Heart right ventricle (tissue), 16 donors: ENCODE measurements around the gene SSR1. TPM values are rescaled to one million over a fixed set of nuclear protein-coding genes. Genes with fewer than 3 reads are reported as not detected.
A peak's percentile ranks its signal among the peaks of the same experiment; 100 is the strongest.

ENCODE experiments used
- ATAC-seq, 8 donors: fragments of 200-7000 bp; cut with Tn5 transposase; one replicate each; pipeline ENCODE4 v1.9.1; 2020; ENCODE audit warnings: mild to moderate bottlenecking in 8 of 8, moderate library complexity in 8 of 8, moderate number of reproducible peaks in 1 of 8
- DNase-seq, 2 donors: peaks; one replicate each; pipeline ENCODE4 v3.0.0-alpha.2; 2020
- H3K27ac ChIP-seq, 10 donors: fragments of 200-600 bp; sonication (generic) in 2 of 10; one replicate each; pipeline versions ENCODE4 v1.5.0 to v1.8.0; 2020 to 2022; ENCODE audit warnings: mild to moderate bottlenecking in 3 of 10
- H3K27me3 ChIP-seq, 7 donors: fragments of 200-600 bp; one replicate each; pipeline ENCODE4 v1.8.0; 2021 to 2022; ENCODE audit warnings: mild to moderate bottlenecking in 2 of 7
- H3K36me3 ChIP-seq, 9 donors: fragments of 200-600 bp; sonication (generic) in 1 of 9; one replicate each; pipeline versions ENCODE4 v1.5.0 to v1.8.0; 2020 to 2022; ENCODE audit warnings: mild to moderate bottlenecking in 2 of 9
- H3K4me1 ChIP-seq, 9 donors: fragments of 200-600 bp; sonication (generic) in 1 of 9; one replicate each; pipeline versions ENCODE4 v1.5.0 to v1.8.0; 2020 to 2022; ENCODE audit warnings: mild to moderate bottlenecking in 4 of 9
- H3K4me3 ChIP-seq, 10 donors: fragments of 200-600 bp; sonication (generic) in 2 of 10; one replicate each; pipeline versions ENCODE4 v1.5.0 to v1.8.0; 2020 to 2022; ENCODE audit warnings: mild to moderate bottlenecking in 7 of 10, moderate library complexity in 2 of 10
- H3K9me3 ChIP-seq, 11 donors: fragments of 200-600 bp in 10 of 11; sonication (generic) in 2 of 11; one replicate each; pipeline versions ENCODE4 v1.5.0 to v1.8.0; 2013 to 2022; ENCODE audit warnings: mild to moderate bottlenecking in 2 of 11, control low read depth in 1 of 11, moderate library complexity in 1 of 11
- WGBS, 2 donors: extraction: QIAGEN DNeasy Blood & Tissue Kit; methylation state at CpG; one replicate each; pipeline ENCODE4 v1.1.7; 2013; ENCODE audit warnings: inconsistent platforms in 1 of 2; 5-methylcytosine and 5-hydroxymethylcytosine counted together
- intact Hi-C, 10 donors: fragments of 100-400 bp; cut with DNase I; formaldehyde crosslinking; loops; one replicate each; pipeline versions ENCODE4 v1.11.1 to v1.14.2; 2022
- polyA plus RNA-seq, 2 donors: library from polyadenylated mRNA; stranded (reverse); fragments of 200-250 nt; gene quantifications; one replicate each; pipeline ENCODE4 v1.2.3, GENCODE V29; 2013
- total RNA-seq, 10 donors: library from RNA; stranded (reverse); fragmentation: NEBNext Ultra II Directional in 3 of 10; extraction: Animal tissue kit (Norgen Biotek cat#: 25700) in 3 of 10; gene quantifications; one replicate each; pipeline versions ENCODE4 v1.2.1 to v1.2.4, GENCODE V29; 2021 to 2023
- TF ChIP-seq, protein P1 (sequence below), 9 donors: fragments of 200-600 bp; sonication (generic) in 2 of 9; IDR thresholded peaks; one replicate each; pipeline versions ENCODE4 v1.5.0 to v1.8.0; 2021 to 2022; ENCODE audit warnings: antibody characterized with exemption in 9 of 9, mild to moderate bottlenecking in 5 of 9, moderate library complexity in 1 of 9
- donor health status: Arrhythmogenic right ventricular cardiomyopathy.
- donor health status: ischemic (EF 13 %, LVEDD 7.1; RV severe dilation, severe dysfunction).
- donor health status: healthy with polysubstance abuse.
- donor health status: DM: no; HTN: yes; CAD: no.
- donor health status: DM: no; HTN: no; CAD: no.
- donor health status: ischemic (EF 25% LVEDD 6.9; RV normal size, moderate dysfunction).
- donor health status: ischemic (EF 25% LVEDD 5.7; RV mildly dilated, moderate dysfunction).
- donor health status: healthy.
- donor health status: DM: yes; HTN: yes; CAD: no.
- donor health status: Ischemic cardiomyopathy.
- donor health status: ischemic (EF 35%, LVEDD 5.7; RV mildly dilated, moderate dysfunction).
- donor health status: nonischemic (EF 11% LVEDD 7.7; RV severe dilation, severe dysfunction).
- donor health status: DM: yes; HTN: yes; CAD: no.
- donor health status: PGD.
- donor health status: ischemic (EF 29% LVEDD 5.4; RV normal size, mild dysfunction).
- donor health status: nonischemic (EF 23%, LVEDD 6.1; RV moderate dilation, normal function).

The SSR1 gene
- total and polyA plus RNA-seq, 12 donors, result 8.3 to 80.5 (median 60.8) TPM

DNA sequence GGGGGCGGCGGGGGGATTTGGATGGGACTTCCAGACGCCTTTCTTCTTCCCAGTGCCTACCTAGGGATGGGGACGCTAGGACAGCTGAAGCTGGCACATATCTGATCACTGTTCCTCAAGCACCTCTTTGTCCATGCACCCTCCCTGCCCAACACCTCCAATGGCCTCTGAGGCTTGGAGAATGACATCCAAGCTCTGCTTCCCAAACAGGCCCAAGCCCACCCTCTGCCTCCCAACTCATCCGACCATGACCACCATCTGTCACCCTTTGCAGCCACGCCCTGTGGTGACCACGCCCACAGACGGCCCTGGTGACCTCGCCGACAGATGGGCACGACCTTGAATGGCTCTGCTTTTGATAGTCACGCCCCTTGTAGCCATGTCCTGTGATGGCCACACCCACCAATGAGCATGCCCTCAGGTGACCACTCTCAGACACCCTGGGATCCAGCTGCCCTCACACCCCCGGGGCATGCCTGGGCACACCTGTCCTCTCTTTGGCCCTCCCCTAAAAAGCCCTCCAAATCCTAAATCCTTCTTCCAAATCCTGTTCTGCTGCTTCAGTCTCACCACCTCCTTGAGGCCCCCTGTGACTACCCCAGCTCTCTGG is 51.0 kb downstream of the SSR1 start:
- Histone ChIP-seq H3K27me3 (no peaks in the 10 kb centered on the region), H3K36me3 (no peaks in the 10 kb centered on the region), H3K4me1 (peaks cover 0 to 42% (median 14%) of the 10 kb centered on the region in 9 donors), H3K9me3 (peaks cover 0 to 3% (median 0%) of the 10 kb centered on the region in 11 donors), H3K27ac (peak overlapping the region in 8 of 10 donors; percentile 77 to 86 (median 84)), H3K4me3 (peak overlapping the region in 9 of 10 donors; percentile 52 to 77 (median 71))
- ATAC-seq, result peak in 7 of 8 donors; percentile 1 to 38 (median 13)
- WGBS, 2 donors, result 58 to 59% methylated on average over 13 of the region's 13 CpGs
- no peak for DNase-seq
- TF ChIP-seq, protein P1, sequence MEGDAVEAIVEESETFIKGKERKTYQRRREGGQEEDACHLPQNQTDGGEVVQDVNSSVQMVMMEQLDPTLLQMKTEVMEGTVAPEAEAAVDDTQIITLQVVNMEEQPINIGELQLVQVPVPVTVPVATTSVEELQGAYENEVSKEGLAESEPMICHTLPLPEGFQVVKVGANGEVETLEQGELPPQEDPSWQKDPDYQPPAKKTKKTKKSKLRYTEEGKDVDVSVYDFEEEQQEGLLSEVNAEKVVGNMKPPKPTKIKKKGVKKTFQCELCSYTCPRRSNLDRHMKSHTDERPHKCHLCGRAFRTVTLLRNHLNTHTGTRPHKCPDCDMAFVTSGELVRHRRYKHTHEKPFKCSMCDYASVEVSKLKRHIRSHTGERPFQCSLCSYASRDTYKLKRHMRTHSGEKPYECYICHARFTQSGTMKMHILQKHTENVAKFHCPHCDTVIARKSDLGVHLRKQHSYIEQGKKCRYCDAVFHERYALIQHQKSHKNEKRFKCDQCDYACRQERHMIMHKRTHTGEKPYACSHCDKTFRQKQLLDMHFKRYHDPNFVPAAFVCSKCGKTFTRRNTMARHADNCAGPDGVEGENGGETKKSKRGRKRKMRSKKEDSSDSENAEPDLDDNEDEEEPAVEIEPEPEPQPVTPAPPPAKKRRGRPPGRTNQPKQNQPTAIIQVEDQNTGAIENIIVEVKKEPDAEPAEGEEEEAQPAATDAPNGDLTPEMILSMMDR (IDR thresholded peaks at IDR 0.05), result no peak
- intact Hi-C loops, result no loop called here

DNA sequence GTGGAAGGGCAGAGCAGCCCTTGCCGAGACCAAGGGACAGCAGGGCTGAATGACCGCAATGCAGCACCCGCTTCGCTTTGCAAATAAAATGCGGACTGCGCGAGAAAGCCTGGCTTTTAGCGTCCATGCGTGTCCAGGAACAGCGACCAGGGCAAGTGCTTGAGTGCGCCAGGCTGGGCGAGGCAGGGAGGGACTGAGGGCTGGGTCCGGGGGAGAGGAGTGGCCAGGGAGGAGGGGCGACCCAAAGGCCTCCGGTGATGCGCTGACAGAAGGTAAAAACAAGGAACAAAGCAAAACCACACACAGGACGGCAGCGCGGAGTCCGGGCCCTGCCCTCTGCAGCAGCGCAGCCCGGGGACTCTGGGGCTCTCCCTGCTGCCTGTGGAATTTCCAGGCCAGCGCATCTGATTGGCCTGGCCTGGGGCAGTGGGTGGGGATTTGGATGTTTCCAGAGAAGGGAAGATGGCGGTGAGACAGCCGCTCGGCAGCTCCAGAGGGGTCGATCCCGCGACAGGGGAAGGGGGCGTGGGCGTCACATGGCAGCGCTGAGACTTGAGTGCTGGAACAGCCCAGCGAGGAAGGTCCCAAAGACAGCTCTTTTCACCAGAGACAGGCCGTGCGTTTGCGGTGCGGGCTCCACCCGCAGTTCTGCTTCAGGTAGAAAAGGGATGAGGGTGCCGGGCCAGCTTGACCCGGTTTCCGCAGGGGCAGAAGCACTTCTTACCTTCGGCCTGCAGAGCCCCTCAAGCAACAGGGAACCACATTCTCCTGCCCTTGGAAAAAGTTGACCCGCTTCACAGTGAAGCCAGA is 51.8 kb downstream of the SSR1 start:
- no peaks in the 10 kb centered on the region for H3K36me3 ChIP-seq
- ATAC-seq (peak; percentile 94 to 97 (median 96)), DNase-seq (peak; percentile 81 to 87)
- H3K4me3 ChIP-seq, result peak overlapping the region; percentile 52 to 77 (median 70)
- peaks cover 0 to 35% (median 14%) of the 10 kb centered on the region in 9 donors for H3K4me1 ChIP-seq
- TF ChIP-seq, protein P1 (IDR thresholded peaks at IDR 0.05), result no peak
- 1 to 2% methylated on average over 42 to 43 of the region's 43 CpGs for WGBS, 2 donors
- peaks cover 0 to 10% (median 3%) of the 10 kb centered on the region in 11 donors for H3K9me3 ChIP-seq
- intact Hi-C loops, result no loop called here
- peak overlapping the region in 9 of 10 donors; percentile 71 to 86 (median 83) for H3K27ac ChIP-seq
- no peaks in the 10 kb centered on the region for H3K27me3 ChIP-seq

GRCh38 chr6:7260291-7261031 is 52.5 kb downstream of the SSR1 start:
- Histone ChIP-seq H3K36me3 (no peaks in the 10 kb centered on the region), H3K4me3 (peak overlapping the region; percentile 52 to 77 (median 70)), H3K4me1 (peaks cover 0 to 33% (median 14%) of the 10 kb centered on the region in 9 donors), H3K27me3 (no peaks in the 10 kb centered on the region), H3K27ac (peak overlapping the region in 9 of 10 donors; percentile 71 to 86 (median 83)), H3K9me3 (peaks cover 0 to 14% (median 9%) of the 10 kb centered on the region in 11 donors)
- ATAC-seq, result peak; percentile 7 to 38 (median 18)
- intact Hi-C loops, result no loop called here
- 59 to 64% methylated on average over 13 of the region's 13 CpGs for WGBS, 2 donors
- DNase-seq, result no peak
- TF ChIP-seq, protein P1 (IDR thresholded peaks at IDR 0.05), result no peak

DNA sequence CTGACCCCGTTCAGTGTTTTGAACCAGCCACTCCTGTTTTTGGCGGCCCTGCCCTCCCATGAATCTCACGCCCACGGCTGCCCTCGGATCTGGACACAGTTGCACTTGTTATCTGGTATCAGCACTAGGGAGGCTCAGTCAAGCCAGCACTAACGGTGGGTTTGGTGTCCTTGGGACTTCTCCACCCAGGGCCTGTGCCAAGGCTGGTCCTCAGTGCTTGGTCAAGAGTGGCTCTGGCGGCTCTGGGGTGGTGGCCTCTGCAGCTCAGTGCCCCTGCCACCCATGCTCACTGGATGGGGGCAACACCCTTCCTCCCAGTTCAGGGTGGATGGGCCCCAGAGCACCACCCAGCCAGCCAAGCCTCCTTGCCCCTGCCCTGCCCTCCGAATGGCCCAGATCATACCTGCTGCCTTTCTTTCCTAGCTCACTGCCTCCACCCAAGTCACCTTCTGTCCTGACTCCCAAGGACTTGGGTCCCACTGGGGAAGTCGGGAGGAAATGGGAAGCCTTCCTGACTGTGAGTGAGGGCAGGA is 54.7 kb downstream of the SSR1 start:
- intact Hi-C loops, result no loop called here
- Histone ChIP-seq H3K4me3 (no peak overlapping the region), H3K9me3 (peaks cover 0 to 17% (median 9%) of the 10 kb centered on the region in 11 donors), H3K27ac (no peak overlapping the region), H3K4me1 (peaks cover 5 to 54% (median 17%) of the 10 kb centered on the region in 9 donors), H3K27me3 (no peaks in the 10 kb centered on the region), H3K36me3 (no peaks in the 10 kb centered on the region)
- no peak for DNase-seq
- 79 to 83% methylated on average over 9 of the region's 9 CpGs for WGBS, 2 donors
- ATAC-seq, result no peak
- TF ChIP-seq, protein P1 (IDR thresholded peaks at IDR 0.05), result no peak
